ENCODE data around the gene PLAC8L1. TPM values are rescaled to one million over a fixed set of nuclear protein-coding genes. Genes with fewer than 3 reads are reported as not detected.
"Not testable (repeated sequence)": the region's sequence is repeated elsewhere in the genome, so short reads cannot be mapped to it uniquely, and the experiment has no call there.

Gene PLAC8L1
- total RNA-seq: not detected

DNA sequence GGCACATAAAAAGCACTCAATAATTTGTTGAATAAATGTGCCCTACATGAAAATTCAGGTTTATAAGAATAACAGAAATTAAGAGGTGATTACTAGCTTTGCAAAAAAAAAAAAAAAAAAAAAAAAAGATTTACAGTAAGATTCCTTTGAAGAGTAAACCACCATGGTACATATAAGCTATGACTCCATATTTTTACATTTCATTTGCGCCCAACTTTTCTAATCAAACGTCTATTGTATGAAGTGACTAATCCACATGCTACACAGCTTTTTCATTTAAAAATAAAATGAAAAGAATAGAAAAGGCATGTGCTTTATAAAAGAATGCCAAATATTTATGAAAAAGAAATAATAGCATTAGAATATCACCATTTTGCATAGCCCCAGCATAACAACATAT, at the start of gene PLAC8L1:
Gene PLAC8L1, minus strand, starts transcription at position 101 of the 400 bp plus-strand sequence. CDS start 1,266 bp downstream, outside the sequence.
- intact Hi-C loops (cut with DNase I): no loop called here
- DNase-seq (ENCODE audit: low spot score) (no peak), ATAC-seq (no peak)

- intact Hi-C loops (cut with DNase I): no loop called here
- ATAC-seq (no peak), DNase-seq (ENCODE audit: low spot score) (no peak)
Measured at GRCh38 chr5:146151970-146152369, 46.6 kb upstream of the PLAC8L1 start.

GRCh38 chr5:146137967-146138403, 32.6 kb upstream of the PLAC8L1 start:
- DNase-seq (ENCODE audit: low spot score) (no peak), ATAC-seq (no peak)
- intact Hi-C loops (cut with DNase I): no loop called here

GRCh38 chr5:146130440-146131045, 25.2 kb upstream of the PLAC8L1 start:
- intact Hi-C loops (cut with DNase I): no loop called here
- ATAC-seq (no peak), DNase-seq (ENCODE audit: low spot score) (no peak)

GRCh38 chr5:146126068-146126467, 20.7 kb upstream of the PLAC8L1 start:
- intact Hi-C loops (cut with DNase I): no loop called here
- no peak for ATAC-seq

DNA sequence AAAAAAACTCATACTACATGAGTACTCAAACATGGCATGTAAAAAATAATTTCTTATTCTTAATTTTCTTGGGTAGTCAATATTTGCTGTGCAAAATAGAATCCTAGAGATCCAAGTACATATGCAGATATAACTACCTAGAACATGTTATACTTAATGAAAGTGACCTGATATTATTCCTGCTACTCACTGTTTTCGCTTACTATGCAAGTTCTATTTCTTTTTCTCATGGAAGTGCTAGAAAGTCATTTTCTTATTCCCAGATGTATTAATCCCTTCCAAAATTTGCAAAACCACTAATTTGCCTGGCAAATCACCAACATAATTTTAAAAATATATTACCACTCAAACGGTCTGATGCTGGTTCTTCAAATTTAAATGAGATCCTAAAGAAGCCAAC, 19.2 kb upstream of the PLAC8L1 start:
- ATAC-seq (no peak), DNase-seq (ENCODE audit: low spot score) (no peak)
- intact Hi-C loops (cut with DNase I): no loop called here

More at GRCh38 chr5:146126068-146126467, 20.7 kb upstream of the PLAC8L1 start:
- DNase-seq (ENCODE audit: low spot score): no peak

GRCh38 chr5:146121451-146121850, 16.1 kb upstream of the PLAC8L1 start:
- ATAC-seq; intact Hi-C loops (cut with DNase I); DNase-seq (ENCODE audit: low spot score): not testable (repeated sequence)

DNA sequence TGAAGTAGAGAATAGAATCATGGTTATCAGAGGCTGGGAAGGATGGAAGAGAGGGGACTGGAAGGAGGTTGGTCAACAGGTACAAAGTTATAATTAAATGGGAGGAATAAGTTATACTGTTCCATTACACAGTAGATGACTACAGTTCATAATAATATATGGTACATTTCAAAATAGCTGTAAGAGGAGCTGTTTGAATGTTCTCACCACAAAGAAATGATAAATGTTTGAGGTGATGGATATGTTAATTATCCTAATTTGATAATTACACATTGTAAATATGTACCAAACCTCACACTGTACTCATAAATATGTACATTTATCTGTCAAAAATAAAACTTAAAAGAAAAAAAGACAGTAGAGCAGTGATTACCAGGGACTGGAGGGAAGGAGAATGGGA, 12.9 kb upstream of the PLAC8L1 start:
- DNase-seq (ENCODE audit: low spot score) (no peak), ATAC-seq (no peak)
- intact Hi-C loops (cut with DNase I): no loop called here

GRCh38 chr5:146117216-146117615, 11.8 kb upstream of the PLAC8L1 start:
- intact Hi-C loops (cut with DNase I); ATAC-seq: not testable (repeated sequence)

GRCh38 chr5:146116361-146116760, 11.0 kb upstream of the PLAC8L1 start:
- intact Hi-C loops (cut with DNase I): no loop called here
- ATAC-seq: no peak
- no peak for DNase-seq (ENCODE audit: low spot score)

More at GRCh38 chr5:146117216-146117615, 11.8 kb upstream of the PLAC8L1 start:
- DNase-seq (ENCODE audit: low spot score): not testable (repeated sequence)

DNA sequence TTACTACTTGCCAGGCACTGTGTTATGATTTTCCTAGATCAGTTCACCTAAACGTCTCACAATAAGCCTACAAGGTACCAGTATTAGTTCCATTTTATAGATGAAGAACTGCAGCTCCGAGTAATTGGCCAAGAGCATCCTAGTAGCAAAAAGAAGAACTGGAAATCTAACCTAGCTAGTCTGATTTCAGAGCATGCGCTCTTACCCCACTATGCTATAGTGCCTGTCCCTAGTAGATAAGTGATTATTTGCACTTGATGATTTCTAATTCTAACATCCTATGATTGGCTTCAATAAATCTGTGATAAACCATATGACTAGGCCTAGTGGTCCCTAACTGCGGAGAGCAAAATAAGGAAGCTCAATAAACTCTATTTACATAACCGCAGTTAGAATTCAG, 7.1 kb upstream of the PLAC8L1 start:
- intact Hi-C loops (cut with DNase I): no loop called here
- DNase-seq (ENCODE audit: low spot score): no peak
- no peak for ATAC-seq

GRCh38 chr5:146111409-146111808, 6.0 kb upstream of the PLAC8L1 start:
- ATAC-seq: no peak
- intact Hi-C loops (cut with DNase I): no loop called here
- no peak for DNase-seq (ENCODE audit: low spot score)

- ATAC-seq (no peak), DNase-seq (ENCODE audit: low spot score) (no peak)
- intact Hi-C loops (cut with DNase I): no loop called here
Measured at GRCh38 chr5:146109379-146109778, 4.0 kb upstream of the PLAC8L1 start.

- intact Hi-C loops (cut with DNase I); ATAC-seq; DNase-seq (ENCODE audit: low spot score): not testable (repeated sequence)
Measured at GRCh38 chr5:146108870-146109269, 3.5 kb upstream of the PLAC8L1 start.

GRCh38 chr5:146107901-146108300, 2.5 kb upstream of the PLAC8L1 start:
- DNase-seq (ENCODE audit: low spot score): no peak
- ATAC-seq: no peak
- intact Hi-C loops (cut with DNase I): no loop called here

DNA sequence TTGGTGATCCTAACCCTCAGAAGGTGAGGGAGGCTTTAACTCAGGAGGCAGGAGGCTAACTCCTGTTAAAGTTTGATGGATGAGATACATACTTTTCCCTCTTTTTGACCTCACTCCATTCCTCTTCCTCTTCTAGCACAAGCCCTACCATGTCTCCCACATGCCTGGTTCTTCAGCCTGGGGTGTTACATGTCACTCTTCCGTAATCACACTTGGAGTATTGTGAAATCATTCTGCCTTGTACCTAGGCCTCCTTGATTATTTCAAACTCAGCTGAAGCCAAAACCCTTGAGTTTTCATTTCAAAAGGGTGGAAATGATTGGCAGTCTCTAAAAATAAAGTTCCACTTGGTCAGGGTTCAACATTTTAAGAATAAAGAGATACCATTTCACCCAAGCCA, 1.8 kb downstream of the PLAC8L1 start:
- ATAC-seq (no peak), DNase-seq (ENCODE audit: low spot score) (no peak)
- intact Hi-C loops (cut with DNase I): no loop called here

DNA sequence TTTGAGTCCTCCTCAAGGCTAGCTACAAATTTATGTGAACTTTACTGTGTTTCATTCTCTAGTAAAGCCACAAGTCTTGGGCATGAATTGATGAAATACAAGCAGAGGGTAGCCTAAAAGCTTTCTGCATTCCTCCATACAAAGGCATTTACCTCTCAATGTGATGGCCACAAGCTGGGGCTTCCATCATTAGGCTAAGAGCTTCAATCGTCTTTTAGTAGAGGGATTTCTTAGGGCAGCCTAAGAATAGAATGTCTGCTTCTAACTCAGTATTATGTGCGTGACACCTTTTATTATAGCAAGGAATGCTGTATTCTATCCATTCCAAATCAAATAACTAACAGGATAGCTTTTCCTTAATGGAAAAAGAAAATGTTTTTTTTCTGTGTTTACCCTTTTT, 3.7 kb downstream of the PLAC8L1 start:
- intact Hi-C loops (cut with DNase I): no loop called here
- ATAC-seq (no peak), DNase-seq (ENCODE audit: low spot score) (no peak)

DNA sequence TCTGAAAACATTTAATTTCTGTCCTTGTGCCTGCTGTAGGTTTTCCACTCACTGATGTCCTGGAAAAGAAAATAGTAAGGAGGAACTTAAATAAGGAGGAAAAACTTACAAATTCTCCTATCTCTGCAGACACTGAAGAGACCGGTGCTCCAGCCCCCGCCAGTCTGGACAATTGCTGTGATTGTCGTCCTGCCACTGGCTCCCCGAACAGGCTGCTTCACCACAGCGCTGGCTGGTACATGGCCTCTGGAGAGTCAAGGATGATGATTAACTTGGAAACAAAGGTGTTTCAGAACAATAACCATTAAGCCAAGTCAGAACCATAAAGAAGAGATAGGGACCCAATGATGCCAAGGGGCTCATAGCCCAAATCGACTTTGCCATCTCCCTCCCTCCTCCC, 7.3 kb downstream of the PLAC8L1 start:
- no peak for DNase-seq (ENCODE audit: low spot score)
- no peak for ATAC-seq
- intact Hi-C loops (cut with DNase I): no loop called here

- intact Hi-C loops (cut with DNase I): no loop called here
- ATAC-seq (no peak), DNase-seq (ENCODE audit: low spot score) (no peak)
Measured at GRCh38 chr5:146091881-146092280, 13.5 kb downstream of the PLAC8L1 start.

GRCh38 chr5:146089287-146089686, 16.1 kb downstream of the PLAC8L1 start:
- no peak for ATAC-seq
- DNase-seq (ENCODE audit: low spot score): no peak
- intact Hi-C loops (cut with DNase I): no loop called here

GRCh38 chr5:146088098-146088497, 17.3 kb downstream of the PLAC8L1 start:
- intact Hi-C loops (cut with DNase I): no loop called here
- no peak for ATAC-seq
- no peak for DNase-seq (ENCODE audit: low spot score)

All from sciatic nerve (tissue), 2 donors.